CD14-positive monocyte (primary cell): ENCODE measurements around the gene SMIM7. TPM values are rescaled to one million over a fixed set of nuclear protein-coding genes. Genes with fewer than 3 reads are reported as not detected.

Source experiments
- DNase-seq, 3 donors: peaks; one replicate each; pipeline ENCODE4 v3.0.0-alpha.2; 2011 to 2022
- H2AFZ ChIP-seq: 2 replicates; pipeline ENCODE4 v1.6.0; 2012; ENCODE audit warnings: mild to moderate bottlenecking, low read depth, low read length, inconsistent platforms; ENCODE audit not compliant: insufficient read depth, poor library complexity, severe bottlenecking
- H3K27ac ChIP-seq, 2 donors: 1 replicate in 1 of 2; 2 replicates in 1 of 2; pipeline ENCODE4 v1.5.1; 2012 to 2013; ENCODE audit warnings: low read length in 2 of 2, control low read depth in 1 of 2, inconsistent platforms in 1 of 2, low read depth in 1 of 2, mild to moderate bottlenecking in 1 of 2
- H3K27me3 ChIP-seq, 2 donors: one replicate each; pipeline versions ENCODE4 v1.6.0 to v1.6.1; 2011 to 2013; ENCODE audit warnings: low read length in 2 of 2; ENCODE audit not compliant: control insufficient read depth in 2 of 2, insufficient read depth in 2 of 2
- H3K36me3 ChIP-seq, 2 donors: replicated peaks in 1 of 2; 1 replicate in 1 of 2; 2 replicates in 1 of 2; pipeline versions ENCODE4 v1.5.1 to v1.6.1; 2012 to 2013; ENCODE audit warnings: low read length in 2 of 2, control low read depth in 1 of 2, inconsistent platforms in 1 of 2, mild to moderate bottlenecking in 1 of 2; ENCODE audit not compliant: insufficient read depth in 2 of 2, control insufficient read depth in 1 of 2
- H3K4me1 ChIP-seq, 2 donors: 1 replicate in 1 of 2; 2 replicates in 1 of 2; pipeline versions ENCODE4 v1.5.1 to v1.6.1; 2012 to 2013; ENCODE audit warnings: low read length in 2 of 2, control low read depth in 1 of 2, inconsistent platforms in 1 of 2, mild to moderate bottlenecking in 1 of 2, moderate library complexity in 1 of 2; ENCODE audit not compliant: insufficient read depth in 2 of 2, control insufficient read depth in 1 of 2
- H3K4me2 ChIP-seq: replicated peaks from 2 replicates; pipeline ENCODE3; 2012; ENCODE audit warnings: low read length, moderate library complexity, mild to moderate bottlenecking; ENCODE audit not compliant: poor library complexity, severe bottlenecking; ENCODE audit errors: extremely low read depth
- H3K4me3 ChIP-seq, 3 experiments: fragments of 200-600 bp in 1 of 3; sonication (generic) in 1 of 3; replicated peaks in 1 of 3; 1 replicate in 2 of 3; 2 replicates in 1 of 3; pipeline ENCODE4 v1.5.1; 2011 to 2013; ENCODE audit warnings: low read length in 3 of 3, mild to moderate bottlenecking in 3 of 3, control low read depth in 2 of 3, low read depth in 2 of 3, inconsistent platforms in 1 of 3, moderate library complexity in 1 of 3
- H3K79me2 ChIP-seq: 2 replicates; pipeline ENCODE4 v1.6.0; 2012; ENCODE audit warnings: mild to moderate bottlenecking, control low read depth, inconsistent platforms, low read length, moderate library complexity; ENCODE audit not compliant: insufficient read depth
- H3K9ac ChIP-seq: 2 replicates; pipeline ENCODE4 v1.6.0; 2017; ENCODE audit warnings: low read length, mild to moderate bottlenecking; ENCODE audit not compliant: insufficient read depth, poor library complexity, severe bottlenecking
- H3K9me3 ChIP-seq, 2 donors: replicated peaks in 1 of 2; 1 replicate in 1 of 2; 2 replicates in 1 of 2; pipeline versions ENCODE4 v1.5.1 to v1.6.1; 2012 to 2013; ENCODE audit warnings: low read length in 2 of 2, control low read depth in 1 of 2; ENCODE audit not compliant: control insufficient read depth in 1 of 2, insufficient read depth in 1 of 2
- H4K20me1 ChIP-seq: 2 replicates; pipeline ENCODE4 v1.6.0; 2012; ENCODE audit warnings: mild to moderate bottlenecking, low read length, control low read depth, moderate library complexity; ENCODE audit not compliant: insufficient read depth
- H3K27ac Mint-ChIP-seq, 7 donors: one replicate each; pipeline ENCODE4 v1.8.0; 2020; ENCODE audit warnings: mild to moderate bottlenecking in 7 of 7, mixed read lengths in 7 of 7, moderate library complexity in 6 of 7, inconsistent platforms in 2 of 7
- H3K27me3 Mint-ChIP-seq, 3 donors: one replicate each; pipeline ENCODE4 v1.8.0; 2021 to 2022; ENCODE audit warnings: low read depth in 3 of 3, mild to moderate bottlenecking in 3 of 3, mixed read lengths in 3 of 3, moderate library complexity in 3 of 3, inconsistent platforms in 1 of 3
- H3K36me3 Mint-ChIP-seq, 2 donors: one replicate each; pipeline ENCODE4 v1.8.0; 2020; ENCODE audit warnings: mixed read lengths in 2 of 2, inconsistent platforms in 1 of 2, mild to moderate bottlenecking in 1 of 2
- H3K4me1 Mint-ChIP-seq: one replicate; pipeline ENCODE4 v1.8.0; 2020; ENCODE audit warnings: mild to moderate bottlenecking, mixed read lengths
- H3K4me3 Mint-ChIP-seq, 2 donors: one replicate each; pipeline ENCODE4 v1.8.0; 2020; ENCODE audit warnings: mild to moderate bottlenecking in 2 of 2, mixed read lengths in 2 of 2, moderate library complexity in 1 of 2
- H3K9me3 Mint-ChIP-seq, 7 donors: one replicate each; pipeline ENCODE4 v1.8.0; 2020 to 2022; ENCODE audit warnings: mixed read lengths in 7 of 7, mild to moderate bottlenecking in 6 of 7, moderate library complexity in 6 of 7, inconsistent platforms in 2 of 7
- CTCF ChIP-seq: fragments of 200-600 bp; IDR thresholded peaks from one replicate; pipeline ENCODE4 v1.8.0; 2022; ENCODE audit warnings: antibody characterized with exemption, mild to moderate bottlenecking
- WGBS: methylation state at CpG from one replicate; pipeline ENCODE4 v1.1.5; 2013; ENCODE audit warnings: missing lambda C conversion rate; ENCODE audit not compliant: insufficient coverage; 5-methylcytosine and 5-hydroxymethylcytosine counted together
- intact Hi-C, 2 donors: fragments of 100-400 bp; cut with micrococcal nuclease; formaldehyde crosslinking; loops; one replicate each; pipeline versions ENCODE4 v1.15.0 to v1.15.1; 2023
- polyA plus RNA-seq, 3 donors: library from polyadenylated mRNA; depleted of rRNA in 1 of 3; unstranded in 2 of 3; stranded (reverse) in 1 of 3; fragments of 300-500 nt in 2 of 3; fragments of >200 nt in 1 of 3; fragmentation: Illumina TruSeq in 2 of 3; gene quantifications; 1 replicate in 2 of 3; 2 replicates in 1 of 3; pipeline ENCODE4 v1.2.3, GENCODE V29; 2012 to 2021

The SMIM7 gene
- polyA plus RNA-seq, 3 donors, result 65.5 to 91.7 (median 86.7) TPM

DNA sequence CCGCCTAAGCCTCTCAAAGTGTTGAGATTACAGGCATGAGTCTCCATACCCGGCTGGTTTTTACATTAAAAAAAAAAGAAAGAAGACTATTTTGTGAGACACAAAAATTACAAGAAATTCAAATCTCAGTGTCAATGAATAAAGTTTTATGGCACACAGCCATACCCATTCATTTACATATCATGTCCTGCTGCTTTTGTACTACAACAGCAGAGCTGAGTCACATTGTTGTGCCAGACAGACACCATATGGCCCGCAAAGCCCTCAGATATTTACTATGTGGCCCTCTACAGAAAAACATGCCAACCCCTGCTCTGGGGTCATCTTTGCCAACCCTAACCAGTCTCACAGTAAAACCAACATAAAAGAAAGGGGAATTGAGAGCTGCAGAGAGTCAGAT, 5.3 kb downstream of the SMIM7 start:
- H3K4me1 Mint-ChIP-seq, result peaks cover 46% of the 10 kb centered on the region

DNA sequence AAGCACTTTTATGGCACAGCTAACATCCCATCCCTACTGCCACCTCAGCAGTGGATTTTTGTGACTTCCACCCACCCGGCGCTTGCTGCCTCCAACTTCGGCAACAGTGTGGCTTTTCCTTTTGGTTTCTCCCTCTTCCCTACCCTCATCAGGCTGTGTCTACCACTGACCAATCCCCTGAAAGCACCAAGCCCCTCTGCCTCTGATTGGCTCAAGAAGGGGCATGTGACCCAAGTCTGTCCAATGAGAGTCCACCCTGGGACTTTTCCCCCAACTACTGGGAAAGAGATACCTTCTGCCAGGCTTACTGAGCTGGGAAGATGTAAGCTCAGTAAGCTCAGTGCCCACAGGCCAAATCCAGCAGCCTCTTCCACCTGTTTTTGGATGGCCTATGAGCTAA, 5.8 kb downstream of the SMIM7 start:
- peaks cover 77 to 90% of the 10 kb centered on the region in 2 donors for H3K36me3 Mint-ChIP-seq
- H3K4me2 ChIP-seq, result no peak overlapping the region
- peaks cover 66 to 91% of the 10 kb centered on the region in 2 donors for H3K36me3 ChIP-seq
- TF ChIP-seq CTCF, result no peak
- H3K27me3 ChIP-seq, result no peaks in the 10 kb centered on the region
- no peak overlapping the region for H3K4me3 Mint-ChIP-seq
- no peaks in the 10 kb centered on the region for H3K9me3 ChIP-seq
- peaks cover 0 to 1% (median 0%) of the 10 kb centered on the region in 3 donors for H3K27me3 Mint-ChIP-seq
- H3K4me1 Mint-ChIP-seq, result peaks cover 45% of the 10 kb centered on the region
- H3K9ac ChIP-seq, result no peak overlapping the region
- peaks cover 100% of the 10 kb centered on the region for H4K20me1 ChIP-seq
- H3K9me3 Mint-ChIP-seq, result peaks cover 0 to 2% (median 0%) of the 10 kb centered on the region in 7 donors
- no peak overlapping the region for H3K4me3 ChIP-seq
- peak overlapping the region in 4 of 7 donors; percentile 45 to 81 (median 62) for H3K27ac Mint-ChIP-seq
- intact Hi-C loops, result no loop called here
- H2AFZ ChIP-seq, result no peak overlapping the region
- 95% methylated on average over 3 of the region's 3 CpGs for WGBS
- peaks cover 78% of the 10 kb centered on the region for H3K79me2 ChIP-seq
- peak in 1 of 3 donors; percentile 29 for DNase-seq
- peaks cover 15 to 40% of the 10 kb centered on the region in 2 donors for H3K4me1 ChIP-seq
- H3K27ac ChIP-seq, result no peak overlapping the region

More for the DNA sequence above, 5.3 kb downstream of the SMIM7 start:
- Histone ChIP-seq H3K4me2 (no peak overlapping the region), H3K27ac (no peak overlapping the region), H3K4me3 (no peak overlapping the region), H3K9me3 (no peaks in the 10 kb centered on the region), H3K27me3 (no peaks in the 10 kb centered on the region), H3K4me1 (peaks cover 19 to 42% of the 10 kb centered on the region in 2 donors), H3K9ac (no peak overlapping the region), H2AFZ (no peak overlapping the region), H3K79me2 (peaks cover 78% of the 10 kb centered on the region), H4K20me1 (peaks cover 100% of the 10 kb centered on the region), H3K36me3 (peaks cover 66 to 89% of the 10 kb centered on the region in 2 donors)
- Mint-ChIP-seq H3K27me3 (peaks cover 0 to 1% (median 0%) of the 10 kb centered on the region in 3 donors), H3K9me3 (peaks cover 0 to 2% (median 0%) of the 10 kb centered on the region in 7 donors), H3K27ac (peak overlapping the region in 2 of 7 donors; percentile 50 to 54), H3K4me3 (no peak overlapping the region), H3K36me3 (peaks cover 75 to 85% of the 10 kb centered on the region in 2 donors)
- TF ChIP-seq CTCF, result no peak
- no peak for DNase-seq
- WGBS, result 100% methylated on average over 2 of the region's 3 CpGs
- intact Hi-C loops, result no loop called here
